ENCODE measurements around the gene TUBGCP2.

Gene TUBGCP2

DNA sequence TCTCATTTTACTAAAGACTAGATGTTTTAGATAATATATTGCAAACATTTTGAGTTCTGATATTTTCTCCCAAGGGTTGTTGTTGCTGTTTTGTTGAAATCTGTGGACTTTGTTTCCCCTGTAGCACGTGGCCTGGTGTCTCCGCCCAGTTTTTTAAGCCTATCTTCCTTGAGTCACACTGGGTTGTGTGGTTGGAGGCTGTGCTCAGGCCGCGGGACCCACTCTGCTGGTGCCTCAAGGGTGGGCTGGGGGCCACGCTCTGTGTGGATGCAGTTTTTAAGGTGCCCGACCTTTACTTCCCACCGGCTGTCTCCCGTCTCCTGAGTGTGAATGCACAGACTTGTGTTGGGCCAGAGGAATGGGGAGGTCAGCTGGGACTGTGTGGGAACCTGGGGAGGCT lies 34.3 kb upstream of the TUBGCP2 start:
- Histone ChIP-seq H3K4me3 (ENCODE audit: low read length, poor library complexity, severe bottlenecking) (no peak overlapping the region), H3K79me2 (ENCODE audit: insufficient read depth, low read length) (no peaks in the 10 kb centered on the region), H3K27me3 (ENCODE audit: insufficient read depth, low read length, poor library complexity, severe bottlenecking) (no peaks in the 10 kb centered on the region), H3K9me3 (ENCODE audit: insufficient read depth, low read depth, low read length) (peaks cover 26% of the 10 kb centered on the region), H3K4me1 (ENCODE audit: insufficient read depth, low read length, poor library complexity, severe bottlenecking) (no peaks in the 10 kb centered on the region), H3K9me2 (replicated peaks; ENCODE audit: low read depth, low read length) (no peaks in the 10 kb centered on the region), H2AFZ (ENCODE audit: low read length) (no peak overlapping the region), H4K20me1 (ENCODE audit: insufficient read depth, low read length, poor library complexity, severe bottlenecking) (no peaks in the 10 kb centered on the region), H3K36me3 (ENCODE audit: insufficient read depth, low read length) (no peaks in the 10 kb centered on the region), H3K9ac (ENCODE audit: low read depth, low read length, poor library complexity, severe bottlenecking) (no peak overlapping the region), H3F3A (ENCODE audit: low read depth) (no peaks in the 10 kb centered on the region), H3K4me2 (ENCODE audit: low read depth, low read length, poor library complexity, severe bottlenecking) (no peak overlapping the region)
- TF ChIP-seq EZH2phosphoT487 (IDR thresholded peaks at IDR 0.05; ENCODE audit: borderline replicate concordance) = no peak
- no peak for TF ChIP-seq CTCF (conservative IDR thresholded peaks at IDR 0.05; ENCODE audit: low read length)

DNA sequence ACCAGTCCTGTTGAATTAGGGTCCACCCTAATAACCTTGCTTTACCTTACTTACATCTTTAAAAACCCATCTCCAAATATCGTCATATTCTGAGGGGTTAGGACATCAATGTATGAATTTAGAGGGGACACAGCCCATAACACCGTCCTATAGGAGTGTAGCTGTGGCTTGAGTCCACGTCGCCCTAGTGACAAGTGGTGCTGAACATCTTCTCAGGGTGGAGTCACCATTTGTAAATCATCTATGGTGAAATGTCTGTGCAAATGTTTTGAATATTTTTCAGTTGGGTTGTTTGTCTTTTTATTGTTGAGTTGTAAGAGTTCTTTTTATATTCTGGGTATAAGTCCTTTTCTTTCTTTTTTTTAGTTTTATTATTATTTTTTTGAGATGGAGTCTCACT lies 33.3 kb upstream of the TUBGCP2 start:
- Histone ChIP-seq H3F3A (ENCODE audit: low read depth) (no peaks in the 10 kb centered on the region), H3K4me3 (ENCODE audit: low read length, poor library complexity, severe bottlenecking) (no peak overlapping the region), H3K27me3 (ENCODE audit: insufficient read depth, low read length, poor library complexity, severe bottlenecking) (no peaks in the 10 kb centered on the region), H3K36me3 (ENCODE audit: insufficient read depth, low read length) (no peaks in the 10 kb centered on the region), H3K4me1 (ENCODE audit: insufficient read depth, low read length, poor library complexity, severe bottlenecking) (no peaks in the 10 kb centered on the region), H4K20me1 (ENCODE audit: insufficient read depth, low read length, poor library complexity, severe bottlenecking) (no peaks in the 10 kb centered on the region), H3K79me2 (ENCODE audit: insufficient read depth, low read length) (no peaks in the 10 kb centered on the region), H2AFZ (ENCODE audit: low read length) (no peak overlapping the region), H3K9me2 (replicated peaks; ENCODE audit: low read depth, low read length) (no peaks in the 10 kb centered on the region), H3K9ac (ENCODE audit: low read depth, low read length, poor library complexity, severe bottlenecking) (no peak overlapping the region), H3K9me3 (ENCODE audit: insufficient read depth, low read depth, low read length) (peaks cover 34% of the 10 kb centered on the region), H3K4me2 (ENCODE audit: low read depth, low read length, poor library complexity, severe bottlenecking) (no peak overlapping the region)
- TF ChIP-seq EZH2phosphoT487 (IDR thresholded peaks at IDR 0.05; ENCODE audit: borderline replicate concordance) (no peak), CTCF (conservative IDR thresholded peaks at IDR 0.05; ENCODE audit: low read length) (no peak)

- TF ChIP-seq CTCF (conservative IDR thresholded peaks at IDR 0.05; ENCODE audit: low read length) = no peak
- no peak for TF ChIP-seq EZH2phosphoT487 (IDR thresholded peaks at IDR 0.05; ENCODE audit: borderline replicate concordance)
- Histone ChIP-seq H4K20me1 (ENCODE audit: insufficient read depth, low read length, poor library complexity, severe bottlenecking) (no peaks in the 10 kb centered on the region), H3K4me3 (ENCODE audit: low read length, poor library complexity, severe bottlenecking) (no peak overlapping the region), H3K9ac (ENCODE audit: low read depth, low read length, poor library complexity, severe bottlenecking) (no peak overlapping the region), H3K4me1 (ENCODE audit: insufficient read depth, low read length, poor library complexity, severe bottlenecking) (no peaks in the 10 kb centered on the region), H3K4me2 (ENCODE audit: low read depth, low read length, poor library complexity, severe bottlenecking) (no peak overlapping the region), H3K9me2 (replicated peaks; ENCODE audit: low read depth, low read length) (no peaks in the 10 kb centered on the region), H3F3A (ENCODE audit: low read depth) (no peaks in the 10 kb centered on the region), H3K79me2 (ENCODE audit: insufficient read depth, low read length) (no peaks in the 10 kb centered on the region), H3K9me3 (ENCODE audit: insufficient read depth, low read depth, low read length) (peaks cover 32% of the 10 kb centered on the region), H2AFZ (ENCODE audit: low read length) (no peak overlapping the region), H3K36me3 (ENCODE audit: insufficient read depth, low read length) (no peaks in the 10 kb centered on the region), H3K27me3 (ENCODE audit: insufficient read depth, low read length, poor library complexity, severe bottlenecking) (no peaks in the 10 kb centered on the region)
These were observed 31.2 kb upstream of the TUBGCP2 start for GRCh38 chr10:133339708-133340380.

All from Loucy (cell line).